ENCODE measurements around the gene SGCD. TPM values are rescaled to one million over a fixed set of nuclear protein-coding genes. Genes with fewer than 3 reads are reported as not detected.

The SGCD gene
- total RNA-seq, 3 donors from 2014 or later = 3.1 to 15.4 (median 6.2) TPM

GRCh38 chr5:156634301-156634700 is 307.3 kb downstream of the SGCD start:
- H3K36me3 ChIP-seq = no peaks in the 10 kb centered on the region

GRCh38 chr5:156640691-156641241 is 313.8 kb downstream of the SGCD start:
- intact Hi-C loops (cut with DNase I; ENCODE audit: low total_unique reads) = no loop called here
- H3K27me3 ChIP-seq = no peaks in the 10 kb centered on the region
- TF ChIP-seq, protein P1, sequence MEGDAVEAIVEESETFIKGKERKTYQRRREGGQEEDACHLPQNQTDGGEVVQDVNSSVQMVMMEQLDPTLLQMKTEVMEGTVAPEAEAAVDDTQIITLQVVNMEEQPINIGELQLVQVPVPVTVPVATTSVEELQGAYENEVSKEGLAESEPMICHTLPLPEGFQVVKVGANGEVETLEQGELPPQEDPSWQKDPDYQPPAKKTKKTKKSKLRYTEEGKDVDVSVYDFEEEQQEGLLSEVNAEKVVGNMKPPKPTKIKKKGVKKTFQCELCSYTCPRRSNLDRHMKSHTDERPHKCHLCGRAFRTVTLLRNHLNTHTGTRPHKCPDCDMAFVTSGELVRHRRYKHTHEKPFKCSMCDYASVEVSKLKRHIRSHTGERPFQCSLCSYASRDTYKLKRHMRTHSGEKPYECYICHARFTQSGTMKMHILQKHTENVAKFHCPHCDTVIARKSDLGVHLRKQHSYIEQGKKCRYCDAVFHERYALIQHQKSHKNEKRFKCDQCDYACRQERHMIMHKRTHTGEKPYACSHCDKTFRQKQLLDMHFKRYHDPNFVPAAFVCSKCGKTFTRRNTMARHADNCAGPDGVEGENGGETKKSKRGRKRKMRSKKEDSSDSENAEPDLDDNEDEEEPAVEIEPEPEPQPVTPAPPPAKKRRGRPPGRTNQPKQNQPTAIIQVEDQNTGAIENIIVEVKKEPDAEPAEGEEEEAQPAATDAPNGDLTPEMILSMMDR (IDR thresholded peaks at IDR 0.05) = no peak
- TF ChIP-seq POLR2A (IDR thresholded peaks at IDR 0.05) (no peak), POLR2AphosphoS5 (IDR thresholded peaks at IDR 0.05) (no peak)
- no peak for DNase-seq (ENCODE audit: low spot score in 2 of 2)
- no peak overlapping the region for H3K27ac ChIP-seq
- no peaks in the 10 kb centered on the region for H3K4me1 ChIP-seq
- H3K36me3 ChIP-seq = no peaks in the 10 kb centered on the region
- no peak overlapping the region for H3K4me3 ChIP-seq
- no peaks in the 10 kb centered on the region for H3K9me3 ChIP-seq

More at GRCh38 chr5:156634301-156634700, 307.3 kb downstream of the SGCD start:
- no peaks in the 10 kb centered on the region for H3K9me3 ChIP-seq
- DNase-seq (ENCODE audit: low spot score in 2 of 2) = no peak
- no peak overlapping the region for H3K27ac ChIP-seq
- intact Hi-C loops (cut with DNase I; ENCODE audit: low total_unique reads) = no loop called here
- no peaks in the 10 kb centered on the region for H3K27me3 ChIP-seq
- H3K4me3 ChIP-seq = no peak overlapping the region
- no peaks in the 10 kb centered on the region for H3K4me1 ChIP-seq
- TF ChIP-seq POLR2AphosphoS5 (IDR thresholded peaks at IDR 0.05) (no peak), POLR2A (IDR thresholded peaks at IDR 0.05) (no peak)
- TF ChIP-seq, protein P1 (IDR thresholded peaks at IDR 0.05) = no peak

DNA sequence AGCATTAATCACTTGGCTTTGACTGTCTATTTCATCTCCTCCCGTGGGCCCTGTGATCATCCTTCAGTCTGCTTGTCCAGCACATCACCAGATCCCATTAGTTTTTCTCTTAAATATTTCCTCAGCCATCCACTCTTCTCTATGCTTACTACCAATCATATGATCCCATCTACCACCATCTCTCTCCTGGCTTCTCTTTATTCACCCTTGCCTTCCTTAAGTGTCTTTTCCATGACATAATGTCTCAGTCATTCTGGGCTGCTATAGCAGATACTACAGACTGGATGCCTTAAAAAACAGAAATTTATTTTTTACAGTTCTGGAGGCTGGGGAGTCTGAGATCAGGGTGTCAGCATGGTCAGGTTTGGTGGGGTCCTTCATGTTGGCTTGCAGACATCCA is 314.7 kb downstream of the SGCD start:
- DNase-seq (ENCODE audit: low spot score in 2 of 2) = no peak
- H3K36me3 ChIP-seq = no peaks in the 10 kb centered on the region
- intact Hi-C loops (cut with DNase I; ENCODE audit: low total_unique reads) = no loop called here
- H3K9me3 ChIP-seq = no peaks in the 10 kb centered on the region
- TF ChIP-seq POLR2AphosphoS5 (IDR thresholded peaks at IDR 0.05) = no peak
- no peak for TF ChIP-seq POLR2A (IDR thresholded peaks at IDR 0.05)
- TF ChIP-seq, protein P1 (IDR thresholded peaks at IDR 0.05) = no peak
- no peak overlapping the region for H3K27ac ChIP-seq
- H3K27me3 ChIP-seq = no peaks in the 10 kb centered on the region
- no peaks in the 10 kb centered on the region for H3K4me1 ChIP-seq
- no peak overlapping the region for H3K4me3 ChIP-seq

DNA sequence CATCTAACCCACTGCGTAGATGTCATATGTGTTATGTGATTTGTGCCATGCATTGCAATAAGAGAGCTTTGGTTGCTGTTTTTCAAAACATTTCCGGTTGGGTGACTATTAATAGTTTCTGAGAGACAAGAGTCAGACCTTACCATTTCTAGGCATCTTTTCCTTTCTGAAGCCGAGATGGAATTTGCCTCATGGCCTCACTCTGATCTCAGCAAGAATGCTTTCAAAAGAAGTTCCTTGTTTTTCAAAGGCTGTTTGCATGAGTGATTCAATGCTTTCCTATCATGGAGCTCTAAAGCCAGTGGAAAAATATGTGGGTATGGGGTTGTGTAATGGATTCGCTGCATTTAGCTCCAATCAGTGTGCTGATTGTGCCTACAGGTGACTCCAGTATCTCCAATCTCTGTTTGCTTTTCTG is 320.1 kb downstream of the SGCD start:
- Histone ChIP-seq H3K27ac (no peak overlapping the region), H3K36me3 (no peaks in the 10 kb centered on the region), H3K4me3 (no peak overlapping the region), H3K9me3 (no peaks in the 10 kb centered on the region), H3K27me3 (no peaks in the 10 kb centered on the region), H3K4me1 (no peaks in the 10 kb centered on the region)
- TF ChIP-seq, protein P1 (IDR thresholded peaks at IDR 0.05) = no peak
- TF ChIP-seq POLR2A (IDR thresholded peaks at IDR 0.05) = no peak
- intact Hi-C loops (cut with DNase I; ENCODE audit: low total_unique reads) = no loop called here
- no peak for DNase-seq (ENCODE audit: low spot score in 2 of 2)

GRCh38 chr5:156654444-156654843 is 327.5 kb downstream of the SGCD start:
- no peak overlapping the region for H3K4me3 ChIP-seq
- H3K27me3 ChIP-seq = no peaks in the 10 kb centered on the region
- no peaks in the 10 kb centered on the region for H3K9me3 ChIP-seq
- H3K4me1 ChIP-seq = no peaks in the 10 kb centered on the region
- intact Hi-C loops (cut with DNase I; ENCODE audit: low total_unique reads) = no loop called here
- no peaks in the 10 kb centered on the region for H3K36me3 ChIP-seq
- H3K27ac ChIP-seq = no peak overlapping the region
- TF ChIP-seq, protein P1 (IDR thresholded peaks at IDR 0.05) = no peak
- TF ChIP-seq POLR2AphosphoS5 (IDR thresholded peaks at IDR 0.05) (no peak), POLR2A (IDR thresholded peaks at IDR 0.05) (no peak)
- DNase-seq (ENCODE audit: low spot score in 2 of 2) = no peak
